IMR-90 (cell line): ENCODE results near the gene OR9Q2.

Experiments used
- BHLHE40 ChIP-seq: fragments of 150-350 bp; IDR thresholded peaks from 2 replicates; pipeline ENCODE4 v1.6.1; 2016; ENCODE audit warnings: mild to moderate bottlenecking, low read depth, low read length
- CEBPB ChIP-seq: IDR thresholded peaks from 2 replicates; pipeline ENCODE4 v1.6.1; 2012; ENCODE audit warnings: low read depth, low read length, improper control_type of control experiment
- FOS ChIP-seq: fragments of 150-350 bp; IDR thresholded peaks from 2 replicates; pipeline ENCODE4 v1.6.1; 2016; ENCODE audit warnings: low read depth, low read length
- MAZ ChIP-seq: IDR thresholded peaks from 2 replicates; pipeline ENCODE4 v1.6.1; 2012; ENCODE audit warnings: low read depth, mild to moderate bottlenecking, low read length, improper control_type of control experiment, moderate library complexity, borderline replicate concordance
- MXI1 ChIP-seq: IDR thresholded peaks from 2 replicates; pipeline ENCODE4 v1.6.1; 2012; ENCODE audit warnings: low read depth, mild to moderate bottlenecking, low read length, moderate library complexity, borderline replicate concordance
- NFE2L2 ChIP-seq: fragments of 150-350 bp; IDR thresholded peaks from 2 replicates; pipeline ENCODE4 v1.6.1; 2016; ENCODE audit warnings: low read depth, mild to moderate bottlenecking, low read length
- POLR2A ChIP-seq: IDR thresholded peaks from 2 replicates; pipeline ENCODE4 v1.6.1; 2012; ENCODE audit warnings: mild to moderate bottlenecking, low read depth, low read length
- RAD21 ChIP-seq: IDR thresholded peaks from 2 replicates; pipeline ENCODE4 v1.6.1; 2012; ENCODE audit warnings: low read length, improper control_type of control experiment
- RCOR1 ChIP-seq: IDR thresholded peaks from 2 replicates; pipeline ENCODE4 v1.6.1; 2012; ENCODE audit warnings: mild to moderate bottlenecking, low read length, improper control_type of control experiment; ENCODE audit not compliant: insufficient replicate concordance
- RFX5 ChIP-seq: IDR thresholded peaks from 2 replicates; pipeline ENCODE4 v1.8.0; 2012; ENCODE audit warnings: low read depth, mild to moderate bottlenecking, low read length, moderate library complexity
- SMC3 ChIP-seq: fragments of 150-350 bp; IDR thresholded peaks from 2 replicates; pipeline ENCODE4 v1.6.1; 2016; ENCODE audit warnings: low read depth, mild to moderate bottlenecking, antibody characterized with exemption, low read length, moderate library complexity
- TF ChIP-seq, protein P1 (sequence below): conservative IDR thresholded peaks from 2 replicates; pipeline ENCODE4 v1.5.1; 2012; ENCODE audit warnings: mild to moderate bottlenecking, low read depth, low read length, improper control_type of control experiment
- TF ChIP-seq, protein P2 (sequence below): fragments of 150-350 bp; IDR thresholded peaks from 2 replicates; pipeline ENCODE4 v1.6.1; 2016; ENCODE audit warnings: low read depth, mild to moderate bottlenecking, low read length, moderate library complexity, borderline replicate concordance
- TF ChIP-seq, protein P3 (sequence below): fragments of 150-350 bp; IDR thresholded peaks from 2 replicates; pipeline ENCODE4 v1.6.1; 2017; ENCODE audit warnings: mild to moderate bottlenecking, antibody characterized with exemption, low read length, low read depth

DNA sequence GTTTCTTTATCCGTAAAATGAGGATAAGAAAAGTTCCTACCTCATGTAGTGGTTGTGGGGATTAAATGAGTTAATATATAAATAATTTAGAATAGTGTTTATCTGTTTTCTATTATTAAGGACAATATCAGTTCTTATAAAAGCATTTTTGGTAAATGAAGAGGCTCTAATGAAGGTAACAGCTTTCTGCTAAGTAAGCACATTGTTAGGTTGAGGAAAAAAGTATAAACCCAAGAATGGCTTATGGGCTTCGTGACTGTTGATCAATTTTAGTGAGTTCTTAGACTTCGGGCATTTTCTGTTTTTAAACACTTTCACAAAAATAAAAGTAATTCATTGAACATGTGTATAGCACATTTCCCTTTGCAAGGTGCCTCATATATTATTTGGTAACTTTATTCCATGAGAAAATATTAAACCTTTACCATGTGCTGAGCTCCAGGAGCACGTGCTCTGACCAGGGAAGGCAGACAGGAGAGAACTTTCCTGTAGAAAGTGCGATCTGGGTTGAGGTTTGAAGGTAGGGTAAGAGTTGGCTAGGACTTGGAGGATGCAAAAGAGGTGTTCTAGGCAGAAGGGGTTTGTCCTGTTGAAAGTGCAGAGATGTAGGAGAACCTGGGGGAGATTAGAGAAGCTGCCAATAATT is 11.3 kb upstream of the OR9Q2 start:
- no peak for TF ChIP-seq RAD21
- TF ChIP-seq, protein P1, sequence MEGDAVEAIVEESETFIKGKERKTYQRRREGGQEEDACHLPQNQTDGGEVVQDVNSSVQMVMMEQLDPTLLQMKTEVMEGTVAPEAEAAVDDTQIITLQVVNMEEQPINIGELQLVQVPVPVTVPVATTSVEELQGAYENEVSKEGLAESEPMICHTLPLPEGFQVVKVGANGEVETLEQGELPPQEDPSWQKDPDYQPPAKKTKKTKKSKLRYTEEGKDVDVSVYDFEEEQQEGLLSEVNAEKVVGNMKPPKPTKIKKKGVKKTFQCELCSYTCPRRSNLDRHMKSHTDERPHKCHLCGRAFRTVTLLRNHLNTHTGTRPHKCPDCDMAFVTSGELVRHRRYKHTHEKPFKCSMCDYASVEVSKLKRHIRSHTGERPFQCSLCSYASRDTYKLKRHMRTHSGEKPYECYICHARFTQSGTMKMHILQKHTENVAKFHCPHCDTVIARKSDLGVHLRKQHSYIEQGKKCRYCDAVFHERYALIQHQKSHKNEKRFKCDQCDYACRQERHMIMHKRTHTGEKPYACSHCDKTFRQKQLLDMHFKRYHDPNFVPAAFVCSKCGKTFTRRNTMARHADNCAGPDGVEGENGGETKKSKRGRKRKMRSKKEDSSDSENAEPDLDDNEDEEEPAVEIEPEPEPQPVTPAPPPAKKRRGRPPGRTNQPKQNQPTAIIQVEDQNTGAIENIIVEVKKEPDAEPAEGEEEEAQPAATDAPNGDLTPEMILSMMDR = no peak
- TF ChIP-seq RFX5 = no peak
- no peak for TF ChIP-seq POLR2A
- TF ChIP-seq BHLHE40 = no peak
- TF ChIP-seq FOS = no peak
- no peak for TF ChIP-seq NFE2L2
- no peak for TF ChIP-seq MXI1
- TF ChIP-seq, protein P2, sequence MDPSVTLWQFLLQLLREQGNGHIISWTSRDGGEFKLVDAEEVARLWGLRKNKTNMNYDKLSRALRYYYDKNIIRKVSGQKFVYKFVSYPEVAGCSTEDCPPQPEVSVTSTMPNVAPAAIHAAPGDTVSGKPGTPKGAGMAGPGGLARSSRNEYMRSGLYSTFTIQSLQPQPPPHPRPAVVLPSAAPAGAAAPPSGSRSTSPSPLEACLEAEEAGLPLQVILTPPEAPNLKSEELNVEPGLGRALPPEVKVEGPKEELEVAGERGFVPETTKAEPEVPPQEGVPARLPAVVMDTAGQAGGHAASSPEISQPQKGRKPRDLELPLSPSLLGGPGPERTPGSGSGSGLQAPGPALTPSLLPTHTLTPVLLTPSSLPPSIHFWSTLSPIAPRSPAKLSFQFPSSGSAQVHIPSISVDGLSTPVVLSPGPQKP = no peak
- no peak for TF ChIP-seq SMC3
- TF ChIP-seq RCOR1 = no peak
- no peak for TF ChIP-seq CEBPB
- no peak for TF ChIP-seq MAZ
- TF ChIP-seq, protein P3, sequence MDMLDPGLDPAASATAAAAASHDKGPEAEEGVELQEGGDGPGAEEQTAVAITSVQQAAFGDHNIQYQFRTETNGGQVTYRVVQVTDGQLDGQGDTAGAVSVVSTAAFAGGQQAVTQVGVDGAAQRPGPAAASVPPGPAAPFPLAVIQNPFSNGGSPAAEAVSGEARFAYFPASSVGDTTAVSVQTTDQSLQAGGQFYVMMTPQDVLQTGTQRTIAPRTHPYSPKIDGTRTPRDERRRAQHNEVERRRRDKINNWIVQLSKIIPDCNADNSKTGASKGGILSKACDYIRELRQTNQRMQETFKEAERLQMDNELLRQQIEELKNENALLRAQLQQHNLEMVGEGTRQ = no peak
